IPS DF 6.9 (cell line): Measurements from ENCODE around the gene BTN3A1.
A peak's percentile ranks its signal among the peaks of the same experiment; 100 is the strongest.
"Not testable (repeated sequence)": the region's sequence is repeated elsewhere in the genome, so short reads cannot be mapped to it uniquely, and the experiment has no call there.

Source experiments
- DNase-seq: peaks from one replicate; pipeline ENCODE4 v3.0.0-alpha.2; 2013; ENCODE audit warnings: low read depth, low spot score
- H3K27ac ChIP-seq: one replicate; pipeline ENCODE4 v1.5.1; 2013; ENCODE audit warnings: low read length, control low read depth
- H3K27me3 ChIP-seq: 2 replicates; pipeline ENCODE4 v1.6.1; 2013; ENCODE audit warnings: mild to moderate bottlenecking, low read length; ENCODE audit not compliant: control insufficient read depth, insufficient read depth
- H3K36me3 ChIP-seq: 2 replicates; pipeline ENCODE4 v1.6.1; 2013; ENCODE audit warnings: low read length; ENCODE audit not compliant: control insufficient read depth, insufficient read depth
- H3K4me1 ChIP-seq: 2 replicates; pipeline ENCODE4 v1.6.1; 2013; ENCODE audit warnings: low read length; ENCODE audit not compliant: control insufficient read depth, insufficient read depth
- H3K4me3 ChIP-seq: 2 replicates; pipeline ENCODE4 v1.5.1; 2013; ENCODE audit warnings: mild to moderate bottlenecking, low read length
- H3K9me3 ChIP-seq: 2 replicates; pipeline ENCODE4 v1.6.1; 2013; ENCODE audit warnings: low read length, inconsistent platforms; ENCODE audit not compliant: control insufficient read depth, insufficient read depth
- WGBS: extraction: QIAGEN DNeasy Blood & Tissue Kit; methylation state at CpG from one replicate; pipeline ENCODE4 v1.1.7; 2013; ENCODE audit warnings: mixed read lengths, missing lambda C conversion rate; ENCODE audit not compliant: insufficient read length, insufficient coverage; 5-methylcytosine and 5-hydroxymethylcytosine counted together

Gene BTN3A1

GRCh38 chr6:26412228-26412627 lies 10.2 kb downstream of the BTN3A1 start:
- Histone ChIP-seq H3K9me3 (no peaks in the 10 kb centered on the region), H3K27me3 (no peaks in the 10 kb centered on the region), H3K27ac (no peak overlapping the region), H3K36me3 (no peaks in the 10 kb centered on the region), H3K4me1 (no peaks in the 10 kb centered on the region), H3K4me3 (no peak overlapping the region)
- WGBS, result no CpG with 5 or more reads among the region's 3 CpGs
- no peak for DNase-seq

- Histone ChIP-seq H3K36me3 (no peaks in the 10 kb centered on the region), H3K9me3 (no peaks in the 10 kb centered on the region), H3K4me3 (no peak overlapping the region), H3K27ac (no peak overlapping the region), H3K27me3 (no peaks in the 10 kb centered on the region), H3K4me1 (no peaks in the 10 kb centered on the region)
- no CpG with 5 or more reads among the region's 4 CpGs for WGBS
- DNase-seq, result no peak
These were observed 10.9 kb downstream of the BTN3A1 start for GRCh38 chr6:26412954-26413353.

- no peak for DNase-seq
- no peak overlapping the region for H3K4me3 ChIP-seq
- H3K4me1 ChIP-seq, result no peaks in the 10 kb centered on the region
- no peak overlapping the region for H3K27ac ChIP-seq
- no peaks in the 10 kb centered on the region for H3K36me3 ChIP-seq
- no CpG with 5 or more reads among the region's 3 CpGs for WGBS
- no peaks in the 10 kb centered on the region for H3K27me3 ChIP-seq
- H3K9me3 ChIP-seq, result no peaks in the 10 kb centered on the region
These were observed 12.2 kb downstream of the BTN3A1 start for GRCh38 chr6:26414281-26414680.

- H3K36me3 ChIP-seq, result no peaks in the 10 kb centered on the region
- H3K27me3 ChIP-seq, result no peaks in the 10 kb centered on the region
- H3K9me3 ChIP-seq, result no peaks in the 10 kb centered on the region
- no peak for DNase-seq
- no peaks in the 10 kb centered on the region for H3K4me1 ChIP-seq
- no peak overlapping the region for H3K27ac ChIP-seq
- H3K4me3 ChIP-seq, result no peak overlapping the region
- no CpG with 5 or more reads among the region's 1 CpG for WGBS
These were observed 13.1 kb downstream of the BTN3A1 start for GRCh38 chr6:26415036-26415614.

- WGBS, result no CpG with 5 or more reads among the region's 2 CpGs
- Histone ChIP-seq H3K4me1 (no peaks in the 10 kb centered on the region), H3K4me3 (no peak overlapping the region), H3K27ac (no peak overlapping the region), H3K9me3 (no peaks in the 10 kb centered on the region), H3K27me3 (no peaks in the 10 kb centered on the region), H3K36me3 (no peaks in the 10 kb centered on the region)
- no peak for DNase-seq
These were observed 13.7 kb downstream of the BTN3A1 start for GRCh38 chr6:26415791-26416190.

GRCh38 chr6:26416288-26416687 lies 14.2 kb downstream of the BTN3A1 start:
- no CpG with 5 or more reads among the region's 1 CpG for WGBS
- no peaks in the 10 kb centered on the region for H3K4me1 ChIP-seq

GRCh38 chr6:26418077-26418476 lies 16.0 kb downstream of the BTN3A1 start:
- WGBS, result no CpG with 5 or more reads among the region's 2 CpGs

More at GRCh38 chr6:26416288-26416687, 14.2 kb downstream of the BTN3A1 start:
- DNase-seq, result no peak
- H3K9me3 ChIP-seq, result no peaks in the 10 kb centered on the region
- H3K27me3 ChIP-seq, result no peaks in the 10 kb centered on the region
- no peak overlapping the region for H3K4me3 ChIP-seq
- no peaks in the 10 kb centered on the region for H3K36me3 ChIP-seq
- no peak overlapping the region for H3K27ac ChIP-seq

GRCh38 chr6:26418795-26419194 lies 16.7 kb downstream of the BTN3A1 start:
- H3K4me3 ChIP-seq, H3K9me3 ChIP-seq, H3K27ac ChIP-seq, H3K4me1 ChIP-seq, H3K36me3 ChIP-seq, DNase-seq, H3K27me3 ChIP-seq: not testable (repeated sequence)
- WGBS, result no CpG with 5 or more reads among the region's 3 CpGs

More at GRCh38 chr6:26418077-26418476, 16.0 kb downstream of the BTN3A1 start:
- not testable (repeated sequence) for H3K27ac ChIP-seq, H3K9me3 ChIP-seq, H3K4me1 ChIP-seq, H3K36me3 ChIP-seq, H3K4me3 ChIP-seq, DNase-seq, H3K27me3 ChIP-seq

- Histone ChIP-seq H3K36me3 (no peaks in the 10 kb centered on the region), H3K27me3 (no peaks in the 10 kb centered on the region), H3K27ac (no peak overlapping the region), H3K4me1 (no peaks in the 10 kb centered on the region), H3K9me3 (no peaks in the 10 kb centered on the region), H3K4me3 (peak overlapping the region; percentile 21; the same call in 1 of the 2 replicates)
- no peak for DNase-seq
- no CpG with 5 or more reads among the region's 4 CpGs for WGBS
These were observed 18.7 kb downstream of the BTN3A1 start for GRCh38 chr6:26420688-26421171.

- H3K27ac ChIP-seq, result no peak overlapping the region
- no peaks in the 10 kb centered on the region for H3K27me3 ChIP-seq
- peak overlapping the region; percentile 62; the same call in 1 of the 2 replicates for H3K4me3 ChIP-seq
- H3K9me3 ChIP-seq, result no peaks in the 10 kb centered on the region
- H3K4me1 ChIP-seq, result no peaks in the 10 kb centered on the region
- 0 out of 2 replicates have a peak, but pooled peaks cover 3% of the 10 kb centered on the region for H3K36me3 ChIP-seq
- peak; percentile 55 for DNase-seq
- WGBS, result no CpG with 5 or more reads among the region's 31 CpGs
These were observed 19.4 kb downstream of the BTN3A1 start for GRCh38 chr6:26421259-26422144.
